Body of pancreas (tissue), 4 donors: ENCODE data around the gene PDE2A. TPM values are rescaled to one million over a fixed set of nuclear protein-coding genes. Genes with fewer than 3 reads are reported as not detected.

Source experiments
- ATAC-seq: fragments of 150-250 bp; one replicate; pipeline ENCODE4 v1.9.1; 2016
- DNase-seq, 4 donors: peaks; one replicate each; pipeline ENCODE4 v3.0.0-alpha.2; 2019
- H3K27ac ChIP-seq, 4 donors: fragments of 200-600 bp; sonication (generic); 1 replicate in 3 of 4; 2 replicates in 1 of 4; pipeline versions ENCODE4 v1.5.1 to v1.6.1; 2016 to 2019; ENCODE audit warnings: mild to moderate bottlenecking in 1 of 4, mixed read lengths in 1 of 4, moderate library complexity in 1 of 4
- H3K27me3 ChIP-seq, 2 donors: fragments of 200-600 bp; sonication (generic); one replicate each; pipeline ENCODE4 v1.6.0; 2016; ENCODE audit warnings: mild to moderate bottlenecking in 1 of 2
- H3K36me3 ChIP-seq, 2 donors: fragments of 200-600 bp; sonication (generic); replicated peaks in 1 of 2; 2 replicates each; pipeline ENCODE4 v1.5.1; 2016; ENCODE audit warnings: low read depth in 2 of 2; ENCODE audit not compliant: insufficient read depth in 1 of 2
- H3K4me1 ChIP-seq: fragments of 200-600 bp; sonication (generic); one replicate; pipeline ENCODE4 v1.6.0; 2016
- H3K4me3 ChIP-seq, 2 donors: fragments of 200-600 bp; sonication (generic); 1 replicate in 1 of 2; 2 replicates in 1 of 2; pipeline ENCODE4 v1.5.1; 2016 to 2019
- H3K9me3 ChIP-seq, 3 donors: fragments of 200-600 bp; sonication (generic); 1 replicate in 2 of 3; 2 replicates in 1 of 3; pipeline ENCODE4 v1.5.1; 2016
- CTCF ChIP-seq, 7 experiments: fragments of 450-650 bp in 4 of 7; fragments of 200-600 bp in 3 of 7; sonication (generic) in 3 of 7; IDR thresholded peaks; one replicate each; pipeline ENCODE4 v1.5.1; 2016 to 2019; ENCODE audit warnings: antibody characterized with exemption in 7 of 7
- POLR2A ChIP-seq, 3 donors: fragments of 450-650 bp; IDR thresholded peaks; one replicate each; pipeline ENCODE4 v1.6.1; 2016; ENCODE audit warnings: antibody characterized with exemption in 3 of 3, mild to moderate bottlenecking in 2 of 3
- WGBS, 2 donors: methylation state at CpG; one replicate each; pipeline ENCODE4 v1.1.5; 2017; 5-methylcytosine and 5-hydroxymethylcytosine counted together
- intact Hi-C: fragments of 100-400 bp; cut with DNase I; formaldehyde crosslinking; loops from one replicate; pipeline ENCODE4 v1.15.1; 2023
- total RNA-seq, 2 donors: library from RNA; depleted of rRNA; stranded (reverse); fragments of >200 nt; gene quantifications; one replicate each; pipeline ENCODE4 v1.1.0, GENCODE V29; 2016

The PDE2A gene
- total RNA-seq, 2 donors from 2014 or later: 7.0 to 29.3 TPM

GRCh38 chr11:72683782-72684200, 9.6 kb upstream of the PDE2A start:
- Histone ChIP-seq H3K27me3 (peaks cover 0 to 4% of the 10 kb centered on the region in 2 donors), H3K4me3 (no peak overlapping the region), H3K27ac (no peak overlapping the region), H3K4me1 (no peaks in the 10 kb centered on the region), H3K9me3 (no peaks in the 10 kb centered on the region), H3K36me3 (peaks cover 0 to 4% of the 10 kb centered on the region in 2 donors)
- peak; percentile 54 for ATAC-seq
- intact Hi-C loops: loop anchor here (5.0 to 10.0 kb wide), 2 partner anchors 96 to 209 kb away; no protein-coding TSS in a partner anchor
- peak; percentile 58 to 74 (median 64) for DNase-seq
- TF ChIP-seq POLR2A (IDR thresholded peaks at IDR 0.05) (no peak), CTCF (IDR thresholded peaks at IDR 0.05) (peak; percentile 61 to 86 (median 80))
- 63 to 100% methylated on average over 1 to 7 of the region's 7 CpGs for WGBS, 2 donors

- Histone ChIP-seq H3K4me1 (no peaks in the 10 kb centered on the region), H3K36me3 (peaks cover 0 to 3% of the 10 kb centered on the region in 2 donors), H3K27me3 (peaks cover 0 to 6% of the 10 kb centered on the region in 2 donors), H3K4me3 (no peak overlapping the region), H3K27ac (no peak overlapping the region), H3K9me3 (no peaks in the 10 kb centered on the region)
- TF ChIP-seq POLR2A (IDR thresholded peaks at IDR 0.05) (no peak), CTCF (IDR thresholded peaks at IDR 0.05) (no peak)
- 64 to 65% methylated on average over 4 of the region's 4 CpGs for WGBS, 2 donors
- ATAC-seq (no peak), DNase-seq (no peak)
- intact Hi-C loops: loop anchor here (5.0 to 10.0 kb wide), 2 partner anchors 96 to 208 kb away; no protein-coding TSS in a partner anchor
Observed at GRCh38 chr11:72682858-72683243, 8.6 kb upstream of the PDE2A start.

- Histone ChIP-seq H3K4me3 (no peak overlapping the region), H3K27me3 (peaks cover under 1 to 11% of the 10 kb centered on the region in 2 donors), H3K4me1 (no peaks in the 10 kb centered on the region), H3K27ac (no peak overlapping the region), H3K36me3 (peaks cover 0 to 1% of the 10 kb centered on the region in 2 donors), H3K9me3 (no peaks in the 10 kb centered on the region)
- intact Hi-C loops: loop anchor here (5.0 to 10.0 kb wide), 2 partner anchors 95 to 208 kb away; no protein-coding TSS in a partner anchor
- TF ChIP-seq POLR2A (IDR thresholded peaks at IDR 0.05) (no peak), CTCF (IDR thresholded peaks at IDR 0.05) (no peak)
- ATAC-seq (no peak), DNase-seq (no peak)
- WGBS, 2 donors: 56 to 80% methylated on average over 4 to 5 of the region's 5 CpGs
Observed at GRCh38 chr11:72682238-72682857, 8.1 kb upstream of the PDE2A start.

- DNase-seq (peak in 2 of 4 donors; percentile 36 to 40), ATAC-seq (no peak)
- Histone ChIP-seq H3K4me1 (peaks cover 7% of the 10 kb centered on the region), H3K36me3 (no peaks in the 10 kb centered on the region), H3K27ac (no peak overlapping the region), H3K27me3 (peaks cover 4 to 18% of the 10 kb centered on the region in 2 donors), H3K9me3 (no peaks in the 10 kb centered on the region), H3K4me3 (no peak overlapping the region)
- 26 to 32% methylated on average over 17 of the region's 17 CpGs for WGBS, 2 donors
- intact Hi-C loops: loop anchor here (5.0 to 10.0 kb wide), 2 partner anchors 94 to 207 kb away; no protein-coding TSS in a partner anchor
- no peak for TF ChIP-seq POLR2A (IDR thresholded peaks at IDR 0.05)
- TF ChIP-seq CTCF (IDR thresholded peaks at IDR 0.05): no peak
Observed at GRCh38 chr11:72681226-72682153, 7.3 kb upstream of the PDE2A start.
